ENCODE data around the gene PREX1.

- TF ChIP-seq, protein P1, sequence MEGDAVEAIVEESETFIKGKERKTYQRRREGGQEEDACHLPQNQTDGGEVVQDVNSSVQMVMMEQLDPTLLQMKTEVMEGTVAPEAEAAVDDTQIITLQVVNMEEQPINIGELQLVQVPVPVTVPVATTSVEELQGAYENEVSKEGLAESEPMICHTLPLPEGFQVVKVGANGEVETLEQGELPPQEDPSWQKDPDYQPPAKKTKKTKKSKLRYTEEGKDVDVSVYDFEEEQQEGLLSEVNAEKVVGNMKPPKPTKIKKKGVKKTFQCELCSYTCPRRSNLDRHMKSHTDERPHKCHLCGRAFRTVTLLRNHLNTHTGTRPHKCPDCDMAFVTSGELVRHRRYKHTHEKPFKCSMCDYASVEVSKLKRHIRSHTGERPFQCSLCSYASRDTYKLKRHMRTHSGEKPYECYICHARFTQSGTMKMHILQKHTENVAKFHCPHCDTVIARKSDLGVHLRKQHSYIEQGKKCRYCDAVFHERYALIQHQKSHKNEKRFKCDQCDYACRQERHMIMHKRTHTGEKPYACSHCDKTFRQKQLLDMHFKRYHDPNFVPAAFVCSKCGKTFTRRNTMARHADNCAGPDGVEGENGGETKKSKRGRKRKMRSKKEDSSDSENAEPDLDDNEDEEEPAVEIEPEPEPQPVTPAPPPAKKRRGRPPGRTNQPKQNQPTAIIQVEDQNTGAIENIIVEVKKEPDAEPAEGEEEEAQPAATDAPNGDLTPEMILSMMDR (optimal IDR thresholded peaks at IDR 0.05 in 1 of 3, IDR thresholded peaks at IDR 0.05 in 1 of 3, conservative IDR thresholded peaks at IDR 0.05 in 1 of 3; ENCODE audit: extremely low read depth in 1 of 3, insufficient read depth in 2 of 3, low read length in 3 of 3) = no peak
- no peak for TF ChIP-seq EZH2 (IDR thresholded peaks at IDR 0.05; ENCODE audit: low read length)
Observed at GRCh38 chr20:48606172-48606840, 221.5 kb downstream of the PREX1 start.
